Vagina (tissue), 2 donors: ENCODE data around the gene ADRM1. TPM values are rescaled to one million over a fixed set of nuclear protein-coding genes. Genes with fewer than 3 reads are reported as not detected.

Experiments
- DNase-seq, 2 donors: peaks; one replicate each; pipeline ENCODE4 v3.0.0-alpha.2; 2017; ENCODE audit errors: extremely low spot score in 2 of 2
- H3K27ac ChIP-seq: fragments of 200-600 bp; sonication (generic); one replicate; pipeline ENCODE4 v1.5.1; 2019
- H3K27me3 ChIP-seq: fragments of 200-600 bp; sonication (generic); one replicate; pipeline ENCODE4 v1.5.1; 2019
- H3K36me3 ChIP-seq, 2 donors: fragments of 200-600 bp; sonication (generic); one replicate each; pipeline ENCODE4 v1.5.1; 2017 to 2019
- H3K4me1 ChIP-seq: fragments of 200-600 bp; sonication (generic); one replicate; pipeline ENCODE4 v1.5.1; 2019
- H3K4me3 ChIP-seq, 2 donors: fragments of 200-600 bp; sonication (generic); 1 replicate in 1 of 2; 2 replicates in 1 of 2; pipeline ENCODE4 v1.5.1; 2016 to 2019
- H3K9me3 ChIP-seq: fragments of 200-600 bp; sonication (generic); one replicate; pipeline ENCODE4 v1.5.1; 2019
- CTCF ChIP-seq, 3 experiments: fragments of 450-650 bp in 2 of 3; fragments of 200-600 bp in 1 of 3; sonication (generic) in 1 of 3; IDR thresholded peaks; one replicate each; pipeline ENCODE4 v1.5.1; 2017 to 2019; ENCODE audit warnings: antibody characterized with exemption in 3 of 3, mild to moderate bottlenecking in 2 of 3, moderate library complexity in 2 of 3
- POLR2A ChIP-seq, 2 donors: fragments of 450-650 bp; IDR thresholded peaks; one replicate each; pipeline ENCODE4 v1.6.1; 2017; ENCODE audit warnings: antibody characterized with exemption in 2 of 2, mild to moderate bottlenecking in 2 of 2, moderate library complexity in 2 of 2
- POLR2AphosphoS5 ChIP-seq, 2 donors: sonication (generic); formaldehyde crosslinking; IDR thresholded peaks; one replicate each; pipeline ENCODE4 v1.9.0; 2017; ENCODE audit warnings: antibody characterized with exemption in 2 of 2, mild to moderate bottlenecking in 2 of 2, low read depth in 1 of 2; ENCODE audit not compliant: insufficient read depth in 1 of 2
- intact Hi-C: fragments of 100-400 bp; cut with DNase I; formaldehyde crosslinking; loops from one replicate; pipeline ENCODE4 v1.15.1; 2023
- total RNA-seq: library from RNA; depleted of rRNA; stranded (reverse); fragments of >200 nt; gene quantifications from one replicate; pipeline ENCODE4 v1.2.3, GENCODE V29; 2016

Gene ADRM1
- total RNA-seq, 1 donor from 2014 or later = 110 TPM

GRCh38 chr20:62258499-62259293 is 44.1 kb upstream of the ADRM1 start:
- peaks cover 0 to 60% of the 10 kb centered on the region in 2 donors for H3K36me3 ChIP-seq
- TF ChIP-seq POLR2AphosphoS5 (IDR thresholded peaks at IDR 0.05; ENCODE audit: insufficient read depth in 1 of 2, low read depth in 1 of 2) = no peak
- no peak for TF ChIP-seq POLR2A (IDR thresholded peaks at IDR 0.05)
- TF ChIP-seq CTCF (IDR thresholded peaks at IDR 0.05) = no peak
- no peaks in the 10 kb centered on the region for H3K9me3 ChIP-seq
- peaks cover 20% of the 10 kb centered on the region for H3K4me1 ChIP-seq
- no peak overlapping the region for H3K4me3 ChIP-seq
- no peak for DNase-seq
- H3K27ac ChIP-seq = no peak overlapping the region
- no peaks in the 10 kb centered on the region for H3K27me3 ChIP-seq
- intact Hi-C loops = no loop called here

GRCh38 chr20:62259294-62259565 is 43.6 kb upstream of the ADRM1 start:
- H3K4me1 ChIP-seq = peaks cover 15% of the 10 kb centered on the region
- H3K4me3 ChIP-seq = no peak overlapping the region
- TF ChIP-seq POLR2AphosphoS5 (IDR thresholded peaks at IDR 0.05; ENCODE audit: insufficient read depth in 1 of 2, low read depth in 1 of 2) (no peak), CTCF (IDR thresholded peaks at IDR 0.05) (no peak), POLR2A (IDR thresholded peaks at IDR 0.05) (no peak)
- no peaks in the 10 kb centered on the region for H3K9me3 ChIP-seq
- DNase-seq = no peak
- intact Hi-C loops = no loop called here
- H3K27ac ChIP-seq = no peak overlapping the region
- peaks cover 0 to 63% of the 10 kb centered on the region in 2 donors for H3K36me3 ChIP-seq
- H3K27me3 ChIP-seq = no peaks in the 10 kb centered on the region

GRCh38 chr20:62262064-62262463 is 40.7 kb upstream of the ADRM1 start:
- intact Hi-C loops = no loop called here
- no peak overlapping the region for H3K4me3 ChIP-seq
- DNase-seq = no peak
- H3K27ac ChIP-seq = no peak overlapping the region
- no peak for TF ChIP-seq POLR2A (IDR thresholded peaks at IDR 0.05)
- no peak for TF ChIP-seq POLR2AphosphoS5 (IDR thresholded peaks at IDR 0.05; ENCODE audit: insufficient read depth in 1 of 2, low read depth in 1 of 2)
- no peak for TF ChIP-seq CTCF (IDR thresholded peaks at IDR 0.05)
- H3K36me3 ChIP-seq = peaks cover 0 to 76% of the 10 kb centered on the region in 2 donors
- no peaks in the 10 kb centered on the region for H3K9me3 ChIP-seq
- H3K27me3 ChIP-seq = no peaks in the 10 kb centered on the region
- peaks cover 17% of the 10 kb centered on the region for H3K4me1 ChIP-seq

GRCh38 chr20:62263396-62263795 is 39.4 kb upstream of the ADRM1 start:
- Histone ChIP-seq H3K27ac (no peak overlapping the region), H3K4me1 (peaks cover 15% of the 10 kb centered on the region), H3K9me3 (no peaks in the 10 kb centered on the region), H3K27me3 (no peaks in the 10 kb centered on the region), H3K36me3 (peaks cover 0 to 72% of the 10 kb centered on the region in 2 donors), H3K4me3 (no peak overlapping the region)
- intact Hi-C loops = no loop called here
- DNase-seq = no peak
- TF ChIP-seq POLR2AphosphoS5 (IDR thresholded peaks at IDR 0.05; ENCODE audit: insufficient read depth in 1 of 2, low read depth in 1 of 2) (no peak), POLR2A (IDR thresholded peaks at IDR 0.05) (no peak)

- intact Hi-C loops = no loop called here
- no peak for DNase-seq
- Histone ChIP-seq H3K4me3 (no peak overlapping the region), H3K4me1 (peaks cover 8% of the 10 kb centered on the region), H3K27ac (no peak overlapping the region), H3K27me3 (no peaks in the 10 kb centered on the region), H3K9me3 (no peaks in the 10 kb centered on the region), H3K36me3 (peaks cover 0 to 73% of the 10 kb centered on the region in 2 donors)
- no peak for TF ChIP-seq CTCF (IDR thresholded peaks at IDR 0.05)
- TF ChIP-seq POLR2AphosphoS5 (IDR thresholded peaks at IDR 0.05; ENCODE audit: insufficient read depth in 1 of 2, low read depth in 1 of 2) = no peak
- TF ChIP-seq POLR2A (IDR thresholded peaks at IDR 0.05) = no peak
Observed at GRCh38 chr20:62265365-62265764, 37.4 kb upstream of the ADRM1 start.
